GM21825 (cell line): ENCODE results near the gene DOK3.
A peak's percentile ranks its signal among the peaks of the same experiment; 100 is the strongest.
"Not testable (repeated sequence)": the region's sequence is repeated elsewhere in the genome, so short reads cannot be mapped to it uniquely, and the experiment has no call there.

Experiments used
- ATAC-seq: cut with Tn5 transposase; IDR thresholded peaks from one replicate; pipeline ENCODE4 v1.9.1; 2021; ENCODE audit warnings: mild to moderate bottlenecking, moderate library complexity; ENCODE audit not compliant: unreplicated experiment

Gene DOK3

GRCh38 chr5:177498013-177498787, 11.4 kb downstream of the DOK3 start:
- ATAC-seq: no peak

- ATAC-seq: peak; percentile 71
These were observed 12.2 kb downstream of the DOK3 start, which contains the start of gene PDLIM7 for GRCh38 chr5:177497292-177498012. Gene PDLIM7 (minus strand): TSS chr5:177497604. CDS start chr5:177496512, 1,092 bp downstream.

GRCh38 chr5:177496727-177497291, 12.8 kb downstream of the DOK3 start:
- ATAC-seq: peak; percentile 2

- no peak for ATAC-seq
These were observed 13.4 kb downstream of the DOK3 start for GRCh38 chr5:177496070-177496726.

- no peak for ATAC-seq
These were observed 14.2 kb downstream of the DOK3 start for GRCh38 chr5:177495243-177496060.

- no peak for ATAC-seq
These were observed 15.1 kb downstream of the DOK3 start for GRCh38 chr5:177494346-177495195.

- ATAC-seq: no peak
These were observed 15.8 kb downstream of the DOK3 start for GRCh38 chr5:177493795-177494345.

- ATAC-seq: no peak
These were observed 16.8 kb downstream of the DOK3 start for GRCh38 chr5:177492841-177493240.

GRCh38 chr5:177491983-177492746, 17.5 kb downstream of the DOK3 start:
- ATAC-seq: no peak

- ATAC-seq: no peak
These were observed 18.1 kb downstream of the DOK3 start for GRCh38 chr5:177491429-177491945.

- ATAC-seq: no peak
These were observed 18.6 kb downstream of the DOK3 start for GRCh38 chr5:177490992-177491391.

GRCh38 chr5:177490311-177490991, 19.2 kb downstream of the DOK3 start:
- no peak for ATAC-seq

- ATAC-seq: no peak
These were observed 20.4 kb downstream of the DOK3 start for GRCh38 chr5:177489119-177489716.

GRCh38 chr5:177487975-177488374, 21.7 kb downstream of the DOK3 start:
- ATAC-seq: no peak

GRCh38 chr5:177487144-177487543, 22.5 kb downstream of the DOK3 start:
- no peak for ATAC-seq

- ATAC-seq: no peak
These were observed 23.4 kb downstream of the DOK3 start for GRCh38 chr5:177486256-177486655.

GRCh38 chr5:177485753-177486152, 23.9 kb downstream of the DOK3 start:
- ATAC-seq: not testable (repeated sequence)
